SK-N-SH (cell line): ENCODE measurements around the gene TRAF2. TPM values are rescaled to one million over a fixed set of nuclear protein-coding genes. Genes with fewer than 3 reads are reported as not detected.

Source experiments
- CTCF ChIA-PET: fragments of 300-600, 350-600 bp; formaldehyde crosslinking; extraction: SDS; loops from one replicate; lab custom pipeline; 2021; lab: Yijun Ruan, JAX
- POLR2A ChIA-PET: fragments of 350-600 bp; sonication (Branson Sonifier 250); formaldehyde crosslinking; extraction: SDS; loops from one replicate; lab custom pipeline; 2020; ENCODE audit warnings: antibody characterized with exemption, inconsistent platforms; lab: Yijun Ruan, JAX
- DNase-seq: peaks from one replicate; pipeline ENCODE4 v3.0.0; 2012
- H2AFZ ChIP-seq: fragments of 200-600 bp; sonication (generic); 2 replicates; pipeline ENCODE4 v1.8.1; 2016; ENCODE audit warnings: antibody characterized with exemption, mild to moderate bottlenecking, low read depth
- H3F3A ChIP-seq: fragments of 200-600 bp; sonication (generic); replicated peaks from 2 replicates; pipeline ENCODE3; 2016; ENCODE audit warnings: antibody characterized with exemption, mild to moderate bottlenecking; ENCODE audit not compliant: insufficient read depth
- H3K27ac ChIP-seq, 2 experiments: fragments of 200-500 bp in 1 of 2; fragments of 200-600 bp in 1 of 2; sonication (Bioruptor generic) in 1 of 2; sonication (generic), shearing (Covaris generic) in 1 of 2; 2 replicates each; pipeline versions ENCODE4 v1.5.1 to v1.6.1; 2014 to 2016; ENCODE audit warnings: low read depth in 2 of 2, inconsistent platforms in 1 of 2, low read length in 1 of 2, mild to moderate bottlenecking in 1 of 2, mixed read lengths in 1 of 2
- H3K27me3 ChIP-seq: fragments of 200-600 bp; sonication (generic), shearing (Covaris generic); 2 replicates; pipeline ENCODE4 v1.6.1; 2016; ENCODE audit warnings: mixed run types; ENCODE audit not compliant: insufficient read depth
- H3K36me3 ChIP-seq, 2 experiments: fragments of 200-500 bp in 1 of 2; fragments of 200-600 bp in 1 of 2; sonication (Bioruptor generic) in 1 of 2; sonication (generic) in 1 of 2; replicated peaks in 1 of 2; 2 replicates each; pipeline versions ENCODE3 to v1.5.1; 2014 to 2016; ENCODE audit warnings: low read length in 1 of 2, mild to moderate bottlenecking in 1 of 2; ENCODE audit not compliant: insufficient read depth in 2 of 2, control insufficient read depth in 1 of 2
- H3K4me1 ChIP-seq, 2 experiments: fragments of 200-500 bp in 1 of 2; fragments of 200-600 bp in 1 of 2; sonication (Bioruptor generic) in 1 of 2; sonication (generic), shearing (Covaris generic) in 1 of 2; 2 replicates each; pipeline versions ENCODE4 v1.5.1 to v1.6.1; 2014 to 2016; ENCODE audit warnings: low read depth in 1 of 2, low read length in 1 of 2, mixed run types in 1 of 2; ENCODE audit not compliant: insufficient read depth in 2 of 2, control insufficient read depth in 1 of 2
- H3K4me2 ChIP-seq: fragments of 200-600 bp; sonication (generic), shearing (Covaris generic); 2 replicates; pipeline ENCODE4 v1.6.1; 2017; ENCODE audit warnings: mixed run types
- H3K4me3 ChIP-seq, 2 experiments: fragments of 200-500 bp in 1 of 2; fragments of 200-600 bp in 1 of 2; sonication (Bioruptor generic) in 1 of 2; sonication (generic), shearing (Covaris generic) in 1 of 2; 2 replicates each; pipeline versions ENCODE4 v1.5.1 to v1.8.1; 2014 to 2016; ENCODE audit warnings: low read depth in 2 of 2, inconsistent platforms in 1 of 2, low read length in 1 of 2, mild to moderate bottlenecking in 1 of 2, mixed read lengths in 1 of 2, moderate library complexity in 1 of 2
- H3K79me2 ChIP-seq: fragments of 200-600 bp; sonication (generic); 2 replicates; pipeline ENCODE4 v1.8.1; 2017; ENCODE audit warnings: mild to moderate bottlenecking; ENCODE audit not compliant: insufficient read depth
- H3K9ac ChIP-seq: fragments of 200-600 bp; sonication (generic); 2 replicates; pipeline ENCODE4 v1.6.1; 2017; ENCODE audit warnings: mixed run types
- H3K9me2 ChIP-seq: fragments of 200-600 bp; sonication (generic); 2 replicates; pipeline ENCODE4 v1.6.1; 2017; ENCODE audit warnings: mixed run types
- H3K9me3 ChIP-seq: fragments of 200-600 bp; sonication (generic); 2 replicates; pipeline ENCODE4 v1.6.1; 2017; ENCODE audit warnings: mixed run types, mild to moderate bottlenecking, moderate library complexity
- H4K20me1 ChIP-seq: fragments of 200-600 bp; sonication (generic); 2 replicates; pipeline ENCODE4 v1.6.1; 2017; ENCODE audit warnings: mild to moderate bottlenecking, mixed run types; ENCODE audit not compliant: insufficient read depth
- CHD2 ChIP-seq: fragments of 150-350 bp; IDR thresholded peaks from 2 replicates; pipeline ENCODE4 v1.6.1; 2018; ENCODE audit warnings: low read length; ENCODE audit not compliant: partially characterized antibody
- ELF1 ChIP-seq: IDR thresholded peaks from 2 replicates; pipeline ENCODE4 v1.4.0; 2012
- EP300 ChIP-seq, 2 experiments: IDR thresholded peaks; 2 replicates each; pipeline versions ENCODE4 v1.4.0 to v1.6.1; 2012; ENCODE audit warnings: borderline replicate concordance in 1 of 2, low read depth in 1 of 2, low read length in 1 of 2
- FOSL2 ChIP-seq: IDR thresholded peaks from 2 replicates; pipeline ENCODE4 v1.4.0; 2012; ENCODE audit warnings: low read depth, mild to moderate bottlenecking, moderate library complexity, borderline replicate concordance
- FOXJ3 ChIP-seq: sonication (generic); formaldehyde crosslinking; IDR thresholded peaks from 2 replicates; pipeline ENCODE4 v1.5.1; 2020; ENCODE audit warnings: mild to moderate bottlenecking, missing genetic modification reagents
- FOXM1 ChIP-seq: IDR thresholded peaks from 2 replicates; pipeline ENCODE4 v1.4.0; 2012; ENCODE audit warnings: low read depth, mild to moderate bottlenecking
- GATA2 ChIP-seq: sonication (generic); formaldehyde crosslinking; IDR thresholded peaks from 2 replicates; pipeline ENCODE4 v1.5.0; 2020; ENCODE audit warnings: mild to moderate bottlenecking, missing genetic modification reagents
- NRF1 ChIP-seq: IDR thresholded peaks from 2 replicates; pipeline ENCODE4 v1.6.1; 2012; ENCODE audit warnings: low read depth, mild to moderate bottlenecking, low read length
- RCOR1 ChIP-seq: fragments of 150-350 bp; IDR thresholded peaks from 2 replicates; pipeline ENCODE4 v1.6.1; 2017; ENCODE audit warnings: antibody characterized with exemption, low read length
- WGBS: methylation state at CpG from one replicate; pipeline ENCODE4 v1.1.6; 2017; ENCODE audit warnings: low lambda C conversion rate; 5-methylcytosine and 5-hydroxymethylcytosine counted together
- polyA plus RNA-seq, 3 experiments: library from polyadenylated mRNA; depleted of rRNA; stranded (reverse); fragments of >200 nt; gene quantifications; 2 replicates each; pipeline ENCODE4 v1.2.3, GENCODE V29; 2012
- TF ChIP-seq, protein P1 (sequence below): fragments of 150-350 bp; IDR thresholded peaks from 2 replicates; pipeline ENCODE4 v1.6.1; 2017; ENCODE audit warnings: antibody characterized with exemption, low read length, low read depth, borderline replicate concordance
- TF ChIP-seq, protein P2 (sequence below): fragments of 200-600 bp; sonication (generic); IDR thresholded peaks from 2 replicates; pipeline ENCODE4 v1.6.1; 2017; ENCODE audit warnings: antibody characterized with exemption, mild to moderate bottlenecking, moderate library complexity
- TF ChIP-seq, protein P3 (sequence below): IDR thresholded peaks from 2 replicates; pipeline ENCODE4 v1.6.1; 2012; ENCODE audit warnings: mild to moderate bottlenecking, low read depth, low read length, moderate library complexity

Gene TRAF2
- polyA plus RNA-seq, 1 of the 3 experiments (the other 2 are of a cell fraction), result 15.4 TPM

DNA sequence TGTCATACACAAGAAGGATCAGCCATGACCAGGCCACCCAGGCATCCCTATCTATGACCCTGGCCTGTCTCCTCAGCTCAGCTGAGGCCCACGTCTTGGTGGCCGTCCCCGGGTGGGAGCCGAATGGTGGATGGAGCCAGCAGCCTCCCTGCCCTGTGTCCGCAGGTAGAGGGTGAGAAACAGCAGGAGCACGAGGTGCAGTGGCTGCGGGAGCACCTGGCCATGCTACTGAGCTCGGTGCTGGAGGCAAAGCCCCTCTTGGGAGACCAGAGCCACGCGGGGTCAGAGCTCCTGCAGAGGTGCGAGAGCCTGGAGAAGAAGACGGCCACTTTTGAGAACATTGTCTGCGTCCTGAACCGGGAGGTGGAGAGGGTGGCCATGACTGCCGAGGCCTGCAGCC is 33.8 kb downstream of the TRAF2 start:
- no peaks in the 10 kb centered on the region for H3K9me2 ChIP-seq
- peaks cover 0 to 2% of the 10 kb centered on the region in 2 experiments; a peak in 1 of 4 replicates for H3K4me1 ChIP-seq
- no peaks in the 10 kb centered on the region for H3K9me3 ChIP-seq
- no peak overlapping the region for H2AFZ ChIP-seq
- TF ChIP-seq NRF1 (no peak), RCOR1 (no peak), ELF1 (no peak), FOXJ3 (no peak), EP300 (IDR thresholded peaks at IDR 0.05; ENCODE audit: borderline replicate concordance in 1 of 2, low read depth in 1 of 2, low read length in 1 of 2) (no peak)
- TF ChIP-seq, protein P1, sequence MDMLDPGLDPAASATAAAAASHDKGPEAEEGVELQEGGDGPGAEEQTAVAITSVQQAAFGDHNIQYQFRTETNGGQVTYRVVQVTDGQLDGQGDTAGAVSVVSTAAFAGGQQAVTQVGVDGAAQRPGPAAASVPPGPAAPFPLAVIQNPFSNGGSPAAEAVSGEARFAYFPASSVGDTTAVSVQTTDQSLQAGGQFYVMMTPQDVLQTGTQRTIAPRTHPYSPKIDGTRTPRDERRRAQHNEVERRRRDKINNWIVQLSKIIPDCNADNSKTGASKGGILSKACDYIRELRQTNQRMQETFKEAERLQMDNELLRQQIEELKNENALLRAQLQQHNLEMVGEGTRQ, result no peak
- TF ChIP-seq, protein P2, sequence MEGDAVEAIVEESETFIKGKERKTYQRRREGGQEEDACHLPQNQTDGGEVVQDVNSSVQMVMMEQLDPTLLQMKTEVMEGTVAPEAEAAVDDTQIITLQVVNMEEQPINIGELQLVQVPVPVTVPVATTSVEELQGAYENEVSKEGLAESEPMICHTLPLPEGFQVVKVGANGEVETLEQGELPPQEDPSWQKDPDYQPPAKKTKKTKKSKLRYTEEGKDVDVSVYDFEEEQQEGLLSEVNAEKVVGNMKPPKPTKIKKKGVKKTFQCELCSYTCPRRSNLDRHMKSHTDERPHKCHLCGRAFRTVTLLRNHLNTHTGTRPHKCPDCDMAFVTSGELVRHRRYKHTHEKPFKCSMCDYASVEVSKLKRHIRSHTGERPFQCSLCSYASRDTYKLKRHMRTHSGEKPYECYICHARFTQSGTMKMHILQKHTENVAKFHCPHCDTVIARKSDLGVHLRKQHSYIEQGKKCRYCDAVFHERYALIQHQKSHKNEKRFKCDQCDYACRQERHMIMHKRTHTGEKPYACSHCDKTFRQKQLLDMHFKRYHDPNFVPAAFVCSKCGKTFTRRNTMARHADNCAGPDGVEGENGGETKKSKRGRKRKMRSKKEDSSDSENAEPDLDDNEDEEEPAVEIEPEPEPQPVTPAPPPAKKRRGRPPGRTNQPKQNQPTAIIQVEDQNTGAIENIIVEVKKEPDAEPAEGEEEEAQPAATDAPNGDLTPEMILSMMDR, result no peak
- POLR2A ChIA-PET, result no interaction called here
- no peak overlapping the region for H3K4me2 ChIP-seq
- H3F3A ChIP-seq, result no peaks in the 10 kb centered on the region
- H3K36me3 ChIP-seq, result peaks cover 0 to 35% of the 10 kb centered on the region in 2 experiments
- H3K27ac ChIP-seq, result no peak overlapping the region
- H3K9ac ChIP-seq, result no peak overlapping the region
- no peak overlapping the region for H3K4me3 ChIP-seq
- H4K20me1 ChIP-seq, result no peaks in the 10 kb centered on the region
- CTCF ChIA-PET, result interaction anchor here (1.0 to 1.7 kb wide), 3 partner anchors 8 to 19 kb away, joined by 3 to 4 read pairs (median 3); no protein-coding TSS in a partner anchor
- H3K79me2 ChIP-seq, result no peaks in the 10 kb centered on the region
- no peaks in the 10 kb centered on the region for H3K27me3 ChIP-seq
- no peak for DNase-seq
- WGBS, result 97% methylated on average over 12 of the region's 15 CpGs

DNA sequence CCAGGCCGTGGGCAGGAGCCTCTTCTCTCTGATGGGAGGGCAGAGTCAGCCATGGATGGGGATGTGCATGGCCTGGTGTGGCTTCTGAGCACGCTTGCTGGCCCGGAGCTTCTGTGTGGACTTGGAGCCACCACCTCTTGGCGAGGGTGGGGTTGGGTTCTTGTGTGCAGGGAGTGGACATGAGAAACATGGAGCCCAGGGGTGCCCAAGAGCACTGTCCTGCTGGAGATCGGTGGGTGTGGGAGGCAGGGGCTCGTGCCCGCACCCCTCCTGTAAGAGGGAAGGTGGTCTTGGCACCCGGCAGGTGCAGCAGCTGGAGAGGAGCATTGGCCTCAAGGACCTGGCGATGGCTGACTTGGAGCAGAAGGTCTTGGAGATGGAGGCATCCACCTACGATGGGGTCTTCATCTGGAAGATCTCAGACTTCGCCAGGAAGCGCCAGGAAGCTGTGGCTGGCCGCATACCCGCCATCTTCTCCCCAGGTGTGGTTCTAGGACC is 34.5 kb downstream of the TRAF2 start:
- Histone ChIP-seq H3K27ac (no peak overlapping the region), H3K9ac (no peak overlapping the region), H4K20me1 (no peaks in the 10 kb centered on the region), H3K4me2 (no peak overlapping the region), H3K36me3 (peaks cover 0 to 36% of the 10 kb centered on the region in 2 experiments), H3K4me1 (peaks cover 0 to 2% of the 10 kb centered on the region in 2 experiments; a peak in 1 of 4 replicates), H3K27me3 (no peaks in the 10 kb centered on the region), H3K9me3 (no peaks in the 10 kb centered on the region), H3F3A (no peaks in the 10 kb centered on the region), H3K79me2 (no peaks in the 10 kb centered on the region), H2AFZ (no peak overlapping the region), H3K4me3 (no peak overlapping the region), H3K9me2 (no peaks in the 10 kb centered on the region)
- no peak for DNase-seq
- WGBS, result 97% methylated on average over 6 of the region's 14 CpGs
- POLR2A ChIA-PET, result no interaction called here
- CTCF ChIA-PET, result interaction anchor here (1.1 to 1.2 kb wide), 2 partner anchors 19 to 23 kb away, joined by 3 to 4 read pairs; partner anchors contain the start of gene FBXW5
- TF ChIP-seq, protein P3, sequence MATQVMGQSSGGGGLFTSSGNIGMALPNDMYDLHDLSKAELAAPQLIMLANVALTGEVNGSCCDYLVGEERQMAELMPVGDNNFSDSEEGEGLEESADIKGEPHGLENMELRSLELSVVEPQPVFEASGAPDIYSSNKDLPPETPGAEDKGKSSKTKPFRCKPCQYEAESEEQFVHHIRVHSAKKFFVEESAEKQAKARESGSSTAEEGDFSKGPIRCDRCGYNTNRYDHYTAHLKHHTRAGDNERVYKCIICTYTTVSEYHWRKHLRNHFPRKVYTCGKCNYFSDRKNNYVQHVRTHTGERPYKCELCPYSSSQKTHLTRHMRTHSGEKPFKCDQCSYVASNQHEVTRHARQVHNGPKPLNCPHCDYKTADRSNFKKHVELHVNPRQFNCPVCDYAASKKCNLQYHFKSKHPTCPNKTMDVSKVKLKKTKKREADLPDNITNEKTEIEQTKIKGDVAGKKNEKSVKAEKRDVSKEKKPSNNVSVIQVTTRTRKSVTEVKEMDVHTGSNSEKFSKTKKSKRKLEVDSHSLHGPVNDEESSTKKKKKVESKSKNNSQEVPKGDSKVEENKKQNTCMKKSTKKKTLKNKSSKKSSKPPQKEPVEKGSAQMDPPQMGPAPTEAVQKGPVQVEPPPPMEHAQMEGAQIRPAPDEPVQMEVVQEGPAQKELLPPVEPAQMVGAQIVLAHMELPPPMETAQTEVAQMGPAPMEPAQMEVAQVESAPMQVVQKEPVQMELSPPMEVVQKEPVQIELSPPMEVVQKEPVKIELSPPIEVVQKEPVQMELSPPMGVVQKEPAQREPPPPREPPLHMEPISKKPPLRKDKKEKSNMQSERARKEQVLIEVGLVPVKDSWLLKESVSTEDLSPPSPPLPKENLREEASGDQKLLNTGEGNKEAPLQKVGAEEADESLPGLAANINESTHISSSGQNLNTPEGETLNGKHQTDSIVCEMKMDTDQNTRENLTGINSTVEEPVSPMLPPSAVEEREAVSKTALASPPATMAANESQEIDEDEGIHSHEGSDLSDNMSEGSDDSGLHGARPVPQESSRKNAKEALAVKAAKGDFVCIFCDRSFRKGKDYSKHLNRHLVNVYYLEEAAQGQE, result no peak
- TF ChIP-seq GATA2 (CRISPR knock-in tag), result no peak
- TF ChIP-seq FOSL2, result no peak
- no peak for TF ChIP-seq CHD2
- TF ChIP-seq FOXM1, result no peak
